ENCODE results near the gene KCNJ1. TPM values are rescaled to one million over a fixed set of nuclear protein-coding genes. Genes with fewer than 3 reads are reported as not detected.

Gene KCNJ1
- total and polyA plus RNA-seq, 2 experiments from 2014 or later = 0.16 TPM; not detected in 1

- DNase-seq (ENCODE audit: low spot score) (peak; percentile 79), ATAC-seq (peak; percentile 73)
- peaks cover 13% of the 10 kb centered on the region for H3K9me2 ChIP-seq (ENCODE audit: insufficient read depth)
- H3K4me2 ChIP-seq = peak overlapping the region; percentile 37
- no peaks in the 10 kb centered on the region; the same call in 1 of the 3 replicates for H3K36me3 Mint-ChIP-seq (ENCODE audit: low read depth)
- peaks cover 39% of the 10 kb centered on the region for H3K4me1 Mint-ChIP-seq
- H3K4me3 ChIP-seq = peak overlapping the region; percentile 12; the same call in 1 of the 2 replicates
- H3K9me3 Mint-ChIP-seq = no peaks in the 10 kb centered on the region; the same call in 2 of the 3 replicates
- H3K27me3 ChIP-seq (ENCODE audit: insufficient read depth) = peaks cover 9% of the 10 kb centered on the region; the same call in 1 of the 2 replicates
- H3K4me3 Mint-ChIP-seq = peak overlapping the region; percentile 45; the same call in 1 of the 3 replicates
- H3K36me3 ChIP-seq (ENCODE audit: insufficient read depth) = no peaks in the 10 kb centered on the region
- H3F3A ChIP-seq (replicated peaks; ENCODE audit: low read depth) = 0 out of 2 replicates have a peak, but pooled peaks cover 4% of the 10 kb centered on the region
- TF ChIP-seq, protein P1, sequence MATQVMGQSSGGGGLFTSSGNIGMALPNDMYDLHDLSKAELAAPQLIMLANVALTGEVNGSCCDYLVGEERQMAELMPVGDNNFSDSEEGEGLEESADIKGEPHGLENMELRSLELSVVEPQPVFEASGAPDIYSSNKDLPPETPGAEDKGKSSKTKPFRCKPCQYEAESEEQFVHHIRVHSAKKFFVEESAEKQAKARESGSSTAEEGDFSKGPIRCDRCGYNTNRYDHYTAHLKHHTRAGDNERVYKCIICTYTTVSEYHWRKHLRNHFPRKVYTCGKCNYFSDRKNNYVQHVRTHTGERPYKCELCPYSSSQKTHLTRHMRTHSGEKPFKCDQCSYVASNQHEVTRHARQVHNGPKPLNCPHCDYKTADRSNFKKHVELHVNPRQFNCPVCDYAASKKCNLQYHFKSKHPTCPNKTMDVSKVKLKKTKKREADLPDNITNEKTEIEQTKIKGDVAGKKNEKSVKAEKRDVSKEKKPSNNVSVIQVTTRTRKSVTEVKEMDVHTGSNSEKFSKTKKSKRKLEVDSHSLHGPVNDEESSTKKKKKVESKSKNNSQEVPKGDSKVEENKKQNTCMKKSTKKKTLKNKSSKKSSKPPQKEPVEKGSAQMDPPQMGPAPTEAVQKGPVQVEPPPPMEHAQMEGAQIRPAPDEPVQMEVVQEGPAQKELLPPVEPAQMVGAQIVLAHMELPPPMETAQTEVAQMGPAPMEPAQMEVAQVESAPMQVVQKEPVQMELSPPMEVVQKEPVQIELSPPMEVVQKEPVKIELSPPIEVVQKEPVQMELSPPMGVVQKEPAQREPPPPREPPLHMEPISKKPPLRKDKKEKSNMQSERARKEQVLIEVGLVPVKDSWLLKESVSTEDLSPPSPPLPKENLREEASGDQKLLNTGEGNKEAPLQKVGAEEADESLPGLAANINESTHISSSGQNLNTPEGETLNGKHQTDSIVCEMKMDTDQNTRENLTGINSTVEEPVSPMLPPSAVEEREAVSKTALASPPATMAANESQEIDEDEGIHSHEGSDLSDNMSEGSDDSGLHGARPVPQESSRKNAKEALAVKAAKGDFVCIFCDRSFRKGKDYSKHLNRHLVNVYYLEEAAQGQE (IDR thresholded peaks at IDR 0.05; ENCODE audit: unreplicated experiment) = no peak
- TF ChIP-seq NANOG (IDR thresholded peaks at IDR 0.05; ENCODE audit: borderline replicate concordance) (peak; percentile 77; the same call in 1 of the 2 replicates), CREB1 (CRISPR knock-in tag; IDR thresholded peaks at IDR 0.05; ENCODE audit: low read depth) (no peak)
- TF ChIP-seq, protein P2, sequence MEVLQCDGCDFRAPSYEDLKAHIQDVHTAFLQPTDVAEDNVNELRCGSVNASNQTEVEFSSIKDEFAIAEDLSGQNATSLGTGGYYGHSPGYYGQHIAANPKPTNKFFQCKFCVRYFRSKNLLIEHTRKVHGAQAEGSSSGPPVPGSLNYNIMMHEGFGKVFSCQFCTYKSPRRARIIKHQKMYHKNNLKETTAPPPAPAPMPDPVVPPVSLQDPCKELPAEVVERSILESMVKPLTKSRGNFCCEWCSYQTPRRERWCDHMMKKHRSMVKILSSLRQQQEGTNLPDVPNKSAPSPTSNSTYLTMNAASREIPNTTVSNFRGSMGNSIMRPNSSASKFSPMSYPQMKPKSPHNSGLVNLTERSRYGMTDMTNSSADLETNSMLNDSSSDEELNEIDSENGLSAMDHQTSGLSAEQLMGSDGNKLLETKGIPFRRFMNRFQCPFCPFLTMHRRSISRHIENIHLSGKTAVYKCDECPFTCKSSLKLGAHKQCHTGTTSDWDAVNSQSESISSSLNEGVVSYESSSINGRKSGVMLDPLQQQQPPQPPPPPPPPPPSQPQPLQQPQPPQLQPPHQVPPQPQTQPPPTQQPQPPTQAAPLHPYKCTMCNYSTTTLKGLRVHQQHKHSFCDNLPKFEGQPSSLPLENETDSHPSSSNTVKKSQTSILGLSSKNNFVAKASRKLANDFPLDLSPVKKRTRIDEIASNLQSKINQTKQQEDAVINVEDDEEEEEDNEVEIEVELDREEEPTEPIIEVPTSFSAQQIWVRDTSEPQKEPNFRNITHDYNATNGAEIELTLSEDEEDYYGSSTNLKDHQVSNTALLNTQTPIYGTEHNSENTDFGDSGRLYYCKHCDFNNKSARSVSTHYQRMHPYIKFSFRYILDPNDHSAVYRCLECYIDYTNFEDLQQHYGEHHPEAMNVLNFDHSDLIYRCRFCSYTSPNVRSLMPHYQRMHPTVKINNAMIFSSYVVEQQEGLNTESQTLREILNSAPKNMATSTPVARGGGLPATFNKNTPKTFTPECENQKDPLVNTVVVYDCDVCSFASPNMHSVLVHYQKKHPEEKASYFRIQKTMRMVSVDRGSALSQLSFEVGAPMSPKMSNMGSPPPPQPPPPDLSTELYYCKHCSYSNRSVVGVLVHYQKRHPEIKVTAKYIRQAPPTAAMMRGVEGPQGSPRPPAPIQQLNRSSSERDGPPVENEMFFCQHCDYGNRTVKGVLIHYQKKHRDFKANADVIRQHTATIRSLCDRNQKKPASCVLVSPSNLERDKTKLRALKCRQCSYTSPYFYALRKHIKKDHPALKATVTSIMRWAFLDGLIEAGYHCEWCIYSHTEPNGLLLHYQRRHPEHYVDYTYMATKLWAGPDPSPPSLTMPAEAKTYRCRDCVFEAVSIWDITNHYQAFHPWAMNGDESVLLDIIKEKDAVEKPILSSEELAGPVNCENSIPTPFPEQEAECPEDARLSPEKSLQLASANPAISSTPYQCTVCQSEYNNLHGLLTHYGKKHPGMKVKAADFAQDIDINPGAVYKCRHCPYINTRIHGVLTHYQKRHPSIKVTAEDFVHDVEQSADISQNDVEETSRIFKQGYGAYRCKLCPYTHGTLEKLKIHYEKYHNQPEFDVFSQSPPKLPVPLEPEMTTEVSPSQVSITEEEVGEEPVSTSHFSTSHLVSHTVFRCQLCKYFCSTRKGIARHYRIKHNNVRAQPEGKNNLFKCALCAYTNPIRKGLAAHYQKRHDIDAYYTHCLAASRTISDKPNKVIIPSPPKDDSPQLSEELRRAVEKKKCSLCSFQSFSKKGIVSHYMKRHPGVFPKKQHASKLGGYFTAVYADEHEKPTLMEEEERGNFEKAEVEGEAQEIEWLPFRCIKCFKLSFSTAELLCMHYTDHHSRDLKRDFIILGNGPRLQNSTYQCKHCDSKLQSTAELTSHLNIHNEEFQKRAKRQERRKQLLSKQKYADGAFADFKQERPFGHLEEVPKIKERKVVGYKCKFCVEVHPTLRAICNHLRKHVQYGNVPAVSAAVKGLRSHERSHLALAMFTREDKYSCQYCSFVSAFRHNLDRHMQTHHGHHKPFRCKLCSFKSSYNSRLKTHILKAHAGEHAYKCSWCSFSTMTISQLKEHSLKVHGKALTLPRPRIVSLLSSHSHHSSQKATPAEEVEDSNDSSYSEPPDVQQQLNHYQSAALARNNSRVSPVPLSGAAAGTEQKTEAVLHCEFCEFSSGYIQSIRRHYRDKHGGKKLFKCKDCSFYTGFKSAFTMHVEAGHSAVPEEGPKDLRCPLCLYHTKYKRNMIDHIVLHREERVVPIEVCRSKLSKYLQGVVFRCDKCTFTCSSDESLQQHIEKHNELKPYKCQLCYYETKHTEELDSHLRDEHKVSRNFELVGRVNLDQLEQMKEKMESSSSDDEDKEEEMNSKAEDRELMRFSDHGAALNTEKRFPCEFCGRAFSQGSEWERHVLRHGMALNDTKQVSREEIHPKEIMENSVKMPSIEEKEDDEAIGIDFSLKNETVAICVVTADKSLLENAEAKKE (CRISPR knock-in tag; IDR thresholded peaks at IDR 0.05) = peak; percentile 7
- peaks cover 22% of the 10 kb centered on the region for H3K4me1 ChIP-seq (ENCODE audit: insufficient read depth)
- peak overlapping the region; percentile 46 for H3K27ac ChIP-seq (ENCODE audit: low read depth)
- H3K27me3 Mint-ChIP-seq (ENCODE audit: insufficient read depth, low read depth, poor library complexity) = peaks cover 26% of the 10 kb centered on the region
- no peaks in the 10 kb centered on the region for H4K20me1 ChIP-seq (replicated peaks; ENCODE audit: insufficient read depth)
- H2AFZ ChIP-seq = no peak overlapping the region
- 0 out of 2 replicates have a peak overlapping the region, but pooled peaks have one; percentile 29 for H3K27ac Mint-ChIP-seq
- H3K79me2 ChIP-seq (replicated peaks; ENCODE audit: insufficient read depth) = no peaks in the 10 kb centered on the region
Observed at GRCh38 chr11:128871168-128871610, 4.1 kb upstream of the KCNJ1 start.

Data from GM23338 (cell line).